ENCODE results near the gene COL6A6.

DNA sequence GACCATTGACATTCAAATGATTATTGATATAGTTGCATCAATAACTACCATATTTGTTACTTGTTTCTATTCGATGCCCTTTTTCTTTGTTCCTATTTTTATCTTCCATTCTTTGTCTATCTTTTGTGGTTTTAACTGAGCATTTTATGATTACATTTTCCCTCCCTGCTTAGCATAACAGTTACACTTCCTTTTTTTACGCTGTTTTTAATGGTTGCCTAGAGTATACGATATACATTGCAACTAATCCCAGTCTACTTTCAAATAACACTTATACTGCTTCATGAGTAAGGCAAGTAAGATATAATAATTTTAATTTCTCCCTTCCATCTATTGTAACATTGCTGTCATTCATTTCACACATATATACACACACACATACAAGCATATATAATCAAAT, 26.3 kb downstream of the COL6A6 start:
- TF ChIP-seq, protein P1, sequence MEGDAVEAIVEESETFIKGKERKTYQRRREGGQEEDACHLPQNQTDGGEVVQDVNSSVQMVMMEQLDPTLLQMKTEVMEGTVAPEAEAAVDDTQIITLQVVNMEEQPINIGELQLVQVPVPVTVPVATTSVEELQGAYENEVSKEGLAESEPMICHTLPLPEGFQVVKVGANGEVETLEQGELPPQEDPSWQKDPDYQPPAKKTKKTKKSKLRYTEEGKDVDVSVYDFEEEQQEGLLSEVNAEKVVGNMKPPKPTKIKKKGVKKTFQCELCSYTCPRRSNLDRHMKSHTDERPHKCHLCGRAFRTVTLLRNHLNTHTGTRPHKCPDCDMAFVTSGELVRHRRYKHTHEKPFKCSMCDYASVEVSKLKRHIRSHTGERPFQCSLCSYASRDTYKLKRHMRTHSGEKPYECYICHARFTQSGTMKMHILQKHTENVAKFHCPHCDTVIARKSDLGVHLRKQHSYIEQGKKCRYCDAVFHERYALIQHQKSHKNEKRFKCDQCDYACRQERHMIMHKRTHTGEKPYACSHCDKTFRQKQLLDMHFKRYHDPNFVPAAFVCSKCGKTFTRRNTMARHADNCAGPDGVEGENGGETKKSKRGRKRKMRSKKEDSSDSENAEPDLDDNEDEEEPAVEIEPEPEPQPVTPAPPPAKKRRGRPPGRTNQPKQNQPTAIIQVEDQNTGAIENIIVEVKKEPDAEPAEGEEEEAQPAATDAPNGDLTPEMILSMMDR (IDR thresholded peaks at IDR 0.05 in 2 of 3, conservative IDR thresholded peaks at IDR 0.05 in 1 of 3; ENCODE audit: borderline replicate concordance in 1 of 3, insufficient read depth in 1 of 3, low read depth in 2 of 3, low read length in 2 of 3), result no peak
- TF ChIP-seq SP1 (IDR thresholded peaks at IDR 0.05; ENCODE audit: low read depth) (no peak), POLR2A (IDR thresholded peaks at IDR 0.05; ENCODE audit: borderline replicate concordance, extremely low read depth, insufficient read depth, insufficient read length) (no peak), ZNF274 (IDR thresholded peaks at IDR 0.05; ENCODE audit: low read depth, low read length) (no peak), YY1 (IDR thresholded peaks at IDR 0.05; ENCODE audit: extremely low read depth, insufficient replicate concordance, low read depth, low read length) (no peak), POLR2AphosphoS5 (IDR thresholded peaks at IDR 0.05; ENCODE audit: low read depth, low read length) (no peak), EZH2phosphoT487 (IDR thresholded peaks at IDR 0.05; ENCODE audit: borderline replicate concordance) (no peak), SIN3A (IDR thresholded peaks at IDR 0.05; ENCODE audit: low read depth) (no peak), RAD21 (IDR thresholded peaks at IDR 0.05; ENCODE audit: low read depth) (no peak), EZH2 (IDR thresholded peaks at IDR 0.05) (no peak), CEBPB (IDR thresholded peaks at IDR 0.05; ENCODE audit: low read depth) (no peak), SRF (IDR thresholded peaks at IDR 0.05; ENCODE audit: low read depth) (no peak)
- TF ChIP-seq, protein P2, sequence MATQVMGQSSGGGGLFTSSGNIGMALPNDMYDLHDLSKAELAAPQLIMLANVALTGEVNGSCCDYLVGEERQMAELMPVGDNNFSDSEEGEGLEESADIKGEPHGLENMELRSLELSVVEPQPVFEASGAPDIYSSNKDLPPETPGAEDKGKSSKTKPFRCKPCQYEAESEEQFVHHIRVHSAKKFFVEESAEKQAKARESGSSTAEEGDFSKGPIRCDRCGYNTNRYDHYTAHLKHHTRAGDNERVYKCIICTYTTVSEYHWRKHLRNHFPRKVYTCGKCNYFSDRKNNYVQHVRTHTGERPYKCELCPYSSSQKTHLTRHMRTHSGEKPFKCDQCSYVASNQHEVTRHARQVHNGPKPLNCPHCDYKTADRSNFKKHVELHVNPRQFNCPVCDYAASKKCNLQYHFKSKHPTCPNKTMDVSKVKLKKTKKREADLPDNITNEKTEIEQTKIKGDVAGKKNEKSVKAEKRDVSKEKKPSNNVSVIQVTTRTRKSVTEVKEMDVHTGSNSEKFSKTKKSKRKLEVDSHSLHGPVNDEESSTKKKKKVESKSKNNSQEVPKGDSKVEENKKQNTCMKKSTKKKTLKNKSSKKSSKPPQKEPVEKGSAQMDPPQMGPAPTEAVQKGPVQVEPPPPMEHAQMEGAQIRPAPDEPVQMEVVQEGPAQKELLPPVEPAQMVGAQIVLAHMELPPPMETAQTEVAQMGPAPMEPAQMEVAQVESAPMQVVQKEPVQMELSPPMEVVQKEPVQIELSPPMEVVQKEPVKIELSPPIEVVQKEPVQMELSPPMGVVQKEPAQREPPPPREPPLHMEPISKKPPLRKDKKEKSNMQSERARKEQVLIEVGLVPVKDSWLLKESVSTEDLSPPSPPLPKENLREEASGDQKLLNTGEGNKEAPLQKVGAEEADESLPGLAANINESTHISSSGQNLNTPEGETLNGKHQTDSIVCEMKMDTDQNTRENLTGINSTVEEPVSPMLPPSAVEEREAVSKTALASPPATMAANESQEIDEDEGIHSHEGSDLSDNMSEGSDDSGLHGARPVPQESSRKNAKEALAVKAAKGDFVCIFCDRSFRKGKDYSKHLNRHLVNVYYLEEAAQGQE (IDR thresholded peaks at IDR 0.05; ENCODE audit: low read depth), result no peak
- TF ChIP-seq, protein P3, sequence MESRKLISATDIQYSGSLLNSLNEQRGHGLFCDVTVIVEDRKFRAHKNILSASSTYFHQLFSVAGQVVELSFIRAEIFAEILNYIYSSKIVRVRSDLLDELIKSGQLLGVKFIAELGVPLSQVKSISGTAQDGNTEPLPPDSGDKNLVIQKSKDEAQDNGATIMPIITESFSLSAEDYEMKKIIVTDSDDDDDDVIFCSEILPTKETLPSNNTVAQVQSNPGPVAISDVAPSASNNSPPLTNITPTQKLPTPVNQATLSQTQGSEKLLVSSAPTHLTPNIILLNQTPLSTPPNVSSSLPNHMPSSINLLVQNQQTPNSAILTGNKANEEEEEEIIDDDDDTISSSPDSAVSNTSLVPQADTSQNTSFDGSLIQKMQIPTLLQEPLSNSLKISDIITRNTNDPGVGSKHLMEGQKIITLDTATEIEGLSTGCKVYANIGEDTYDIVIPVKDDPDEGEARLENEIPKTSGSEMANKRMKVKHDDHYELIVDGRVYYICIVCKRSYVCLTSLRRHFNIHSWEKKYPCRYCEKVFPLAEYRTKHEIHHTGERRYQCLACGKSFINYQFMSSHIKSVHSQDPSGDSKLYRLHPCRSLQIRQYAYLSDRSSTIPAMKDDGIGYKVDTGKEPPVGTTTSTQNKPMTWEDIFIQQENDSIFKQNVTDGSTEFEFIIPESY (IDR thresholded peaks at IDR 0.05; ENCODE audit: extremely low read depth, insufficient replicate concordance, low read length), result no peak
